A549 (cell line): ENCODE measurements around the gene CLIP2.

Source experiments
- BHLHE40 ChIP-seq: IDR thresholded peaks from 2 replicates; pipeline ENCODE4 v1.6.1; 2012; ENCODE audit warnings: low read depth, low read length, inconsistent platforms
- TF ChIP-seq, protein P1 (sequence below): IDR thresholded peaks from 2 replicates; pipeline ENCODE4 v1.6.1; 2012

DNA sequence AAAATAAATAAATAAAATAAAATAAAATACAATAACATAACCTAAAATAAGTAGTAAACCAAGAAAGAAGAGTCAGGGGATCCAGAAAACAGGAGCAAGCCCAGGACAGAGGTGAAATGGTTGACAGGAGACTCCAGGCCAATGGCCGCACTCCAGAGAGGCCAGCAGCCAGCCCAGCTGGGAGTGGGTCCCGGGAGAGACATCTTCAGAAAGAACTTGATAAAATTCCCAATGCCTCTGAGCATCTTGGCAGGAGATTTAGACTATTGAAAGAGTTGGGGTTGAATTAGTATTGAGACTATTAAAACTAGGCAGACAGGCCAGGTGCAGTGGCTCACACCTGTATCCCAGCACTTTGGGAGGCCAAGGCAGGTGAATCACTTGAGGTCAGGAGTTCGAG is 62.6 kb downstream of the CLIP2 start:
- no peak for TF ChIP-seq BHLHE40
- TF ChIP-seq, protein P1, sequence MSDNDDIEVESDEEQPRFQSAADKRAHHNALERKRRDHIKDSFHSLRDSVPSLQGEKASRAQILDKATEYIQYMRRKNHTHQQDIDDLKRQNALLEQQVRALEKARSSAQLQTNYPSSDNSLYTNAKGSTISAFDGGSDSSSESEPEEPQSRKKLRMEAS: no peak
